ENCODE results near the gene TRAF3.
A peak's percentile ranks its signal among the peaks of the same experiment; 100 is the strongest.

Gene TRAF3

GRCh38 chr14:102776761-102777710 lies at the start of gene TRAF3:
Gene TRAF3, plus strand, starts transcription at chr14:102777449. Its CDS starts 92,753 bp downstream, at chr14:102870202.
- DNase-seq, result no peak

GRCh38 chr14:102728501-102728900 lies 48.7 kb upstream of the TRAF3 start:
- no peak for DNase-seq

GRCh38 chr14:102729268-102729667 lies 48.0 kb upstream of the TRAF3 start:
- DNase-seq, result no peak

- no peak for DNase-seq
Measured at GRCh38 chr14:102729825-102730224, 47.4 kb upstream of the TRAF3 start.

GRCh38 chr14:102731101-102731870 lies 46.0 kb upstream of the TRAF3 start:
- no peak for DNase-seq

GRCh38 chr14:102731871-102732800 lies 45.1 kb upstream of the TRAF3 start:
- no peak for DNase-seq

GRCh38 chr14:102732924-102733323 lies 44.3 kb upstream of the TRAF3 start:
- DNase-seq, result no peak

GRCh38 chr14:102733326-102733725 lies 43.9 kb upstream of the TRAF3 start:
- no peak for DNase-seq

- no peak for DNase-seq
Measured at GRCh38 chr14:102734436-102734835, 42.8 kb upstream of the TRAF3 start.

- DNase-seq, result no peak
Measured at GRCh38 chr14:102736956-102737355, 40.3 kb upstream of the TRAF3 start.

GRCh38 chr14:102737402-102738372 lies 39.6 kb upstream of the TRAF3 start:
- no peak for DNase-seq

- DNase-seq, result no peak
Measured at GRCh38 chr14:102738373-102739189, 38.7 kb upstream of the TRAF3 start.

GRCh38 chr14:102739190-102739469 lies 38.1 kb upstream of the TRAF3 start:
- no peak for DNase-seq

GRCh38 chr14:102746634-102747438 lies 30.4 kb upstream of the TRAF3 start:
- DNase-seq, result no peak

GRCh38 chr14:102748806-102749205 lies 28.4 kb upstream of the TRAF3 start:
- no peak for DNase-seq

- DNase-seq, result peak; percentile 75
Measured at GRCh38 chr14:102749393-102750305, 27.6 kb upstream of the TRAF3 start.

- no peak for DNase-seq
Measured at GRCh38 chr14:102750376-102750775, 26.9 kb upstream of the TRAF3 start.

- no peak for DNase-seq
Measured at GRCh38 chr14:102751088-102751487, 26.2 kb upstream of the TRAF3 start.
